ENCODE results near the gene TMEM43.
A peak's percentile ranks its signal among the peaks of the same experiment; 100 is the strongest.

TMEM43 gene

DNA sequence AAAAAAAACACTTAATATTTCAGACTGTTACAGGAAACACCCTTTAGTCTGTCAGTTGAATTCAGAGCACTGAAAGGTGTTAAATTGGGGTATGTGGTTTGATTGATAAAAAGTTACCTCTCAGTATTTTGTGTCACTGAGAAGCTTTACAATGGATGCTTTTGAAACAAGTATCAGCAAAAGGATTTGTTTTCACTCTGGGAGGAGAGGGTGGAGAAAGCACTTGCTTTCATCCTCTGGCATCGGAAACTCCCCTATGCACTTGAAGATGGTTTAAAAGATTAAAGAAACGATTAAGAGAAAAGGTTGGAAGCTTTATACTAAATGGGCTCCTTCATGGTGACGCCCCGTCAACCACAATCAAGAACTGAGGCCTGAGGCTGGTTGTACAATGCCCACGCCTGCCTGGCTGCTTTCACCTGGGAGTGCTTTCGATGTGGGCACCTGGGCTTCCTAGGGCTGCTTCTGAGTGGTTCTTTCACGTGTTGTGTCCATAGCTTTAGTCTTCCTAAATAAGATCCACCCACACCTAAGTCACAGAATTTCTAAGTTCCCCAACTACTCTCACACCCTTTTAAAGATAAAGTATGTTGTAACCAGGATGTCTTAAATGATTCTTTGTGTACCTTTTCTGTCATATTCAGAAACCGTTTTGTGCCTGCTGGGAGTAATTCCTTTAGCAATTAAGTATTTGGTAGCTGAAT is 17.9 kb downstream of the TMEM43 start:
- Histone ChIP-seq H3K4me2 (ENCODE audit: low read length) (no peak overlapping the region), H3K9ac (ENCODE audit: low read length) (no peak overlapping the region), H3K4me1 (ENCODE audit: low read length) (peaks cover 18% of the 10 kb centered on the region), H2AFZ (ENCODE audit: low read depth, low read length) (no peak overlapping the region), H3K27me3 (ENCODE audit: low read depth, low read length) (no peaks in the 10 kb centered on the region), H3K36me3 (replicated peaks; ENCODE audit: low read depth, low read length) (peaks cover 67% of the 10 kb centered on the region), H3K79me2 (ENCODE audit: low read length) (no peaks in the 10 kb centered on the region), H3K4me3 (ENCODE audit: low read length) (no peak overlapping the region), H3K27ac (ENCODE audit: low read length) (no peak overlapping the region), H3K9me3 (ENCODE audit: insufficient read depth, low read length) (no peaks in the 10 kb centered on the region), H4K20me1 (ENCODE audit: insufficient read depth, low read length) (peaks cover 7% of the 10 kb centered on the region)
- TF ChIP-seq EZH2phosphoT487 (IDR thresholded peaks at IDR 0.05; ENCODE audit: low read depth) (no peak), CTCF (IDR thresholded peaks at IDR 0.05; ENCODE audit: low read depth, low read length) (no peak)

DNA sequence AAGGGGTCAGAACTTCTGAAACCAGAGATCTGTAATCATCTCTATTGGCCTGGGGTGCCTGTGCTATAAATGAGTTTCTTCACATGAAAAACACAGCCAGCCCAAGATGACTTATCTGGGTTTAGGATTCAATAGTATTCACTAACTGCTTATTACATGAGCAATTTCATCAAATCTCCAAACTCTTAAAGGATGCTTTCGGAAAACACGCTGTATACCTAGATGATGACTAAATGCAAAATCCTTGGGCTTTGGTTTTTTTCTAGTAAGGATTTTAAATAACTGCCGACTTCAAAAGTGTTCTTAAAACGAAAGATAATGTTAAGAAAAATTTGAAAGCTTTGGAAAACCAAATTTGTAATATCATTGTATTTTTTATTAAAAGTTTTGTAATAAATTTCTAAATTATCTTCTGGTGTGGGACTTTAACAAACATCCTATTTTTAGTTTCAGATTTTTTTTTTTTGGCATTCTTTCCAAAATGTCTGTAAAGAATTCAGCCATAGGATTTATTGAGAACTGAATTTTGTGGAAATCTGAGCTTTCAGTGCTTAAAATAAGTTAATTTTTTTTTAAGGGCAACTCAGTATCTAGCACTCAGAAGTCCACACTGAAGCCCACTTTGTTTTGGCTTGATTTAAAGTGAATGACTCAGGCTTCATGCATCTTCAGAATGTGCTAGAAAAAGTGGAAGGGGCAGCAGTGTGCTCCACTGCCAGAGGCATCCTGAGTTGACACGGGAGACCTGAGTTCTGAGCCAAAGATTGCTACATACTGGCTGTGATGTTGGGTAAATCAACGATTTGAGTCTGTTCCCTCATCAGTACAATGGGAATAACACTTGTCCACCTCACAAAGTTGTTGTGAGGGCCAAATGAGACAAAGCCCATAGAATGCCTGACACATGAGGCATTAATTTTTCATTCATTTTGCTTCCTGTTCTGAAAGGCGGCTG is 18.7 kb downstream of the TMEM43 start:
- TF ChIP-seq CTCF (IDR thresholded peaks at IDR 0.05; ENCODE audit: low read depth, low read length) (no peak), EZH2phosphoT487 (IDR thresholded peaks at IDR 0.05; ENCODE audit: low read depth) (no peak)
- Histone ChIP-seq H3K4me2 (ENCODE audit: low read length) (peak overlapping the region; percentile 65), H3K9me3 (ENCODE audit: insufficient read depth, low read length) (no peaks in the 10 kb centered on the region), H3K27me3 (ENCODE audit: low read depth, low read length) (no peaks in the 10 kb centered on the region), H3K9ac (ENCODE audit: low read length) (no peak overlapping the region), H3K4me1 (ENCODE audit: low read length) (peaks cover 18% of the 10 kb centered on the region), H3K27ac (ENCODE audit: low read length) (peak overlapping the region; percentile 66), H4K20me1 (ENCODE audit: insufficient read depth, low read length) (peaks cover 7% of the 10 kb centered on the region), H2AFZ (ENCODE audit: low read depth, low read length) (no peak overlapping the region), H3K4me3 (ENCODE audit: low read length) (no peak overlapping the region), H3K36me3 (replicated peaks; ENCODE audit: low read depth, low read length) (peaks cover 64% of the 10 kb centered on the region), H3K79me2 (ENCODE audit: low read length) (no peaks in the 10 kb centered on the region)

GRCh38 chr3:14144423-14145075 is 19.7 kb downstream of the TMEM43 start:
- Histone ChIP-seq H4K20me1 (ENCODE audit: insufficient read depth, low read length) (peaks cover 7% of the 10 kb centered on the region), H3K27ac (ENCODE audit: low read length) (peak overlapping the region; percentile 66), H3K9ac (ENCODE audit: low read length) (no peak overlapping the region), H3K4me2 (ENCODE audit: low read length) (peak overlapping the region; percentile 65), H3K27me3 (ENCODE audit: low read depth, low read length) (no peaks in the 10 kb centered on the region), H3K36me3 (replicated peaks; ENCODE audit: low read depth, low read length) (peaks cover 58% of the 10 kb centered on the region), H3K9me3 (ENCODE audit: insufficient read depth, low read length) (no peaks in the 10 kb centered on the region), H3K4me1 (ENCODE audit: low read length) (peaks cover 18% of the 10 kb centered on the region), H2AFZ (ENCODE audit: low read depth, low read length) (no peak overlapping the region), H3K4me3 (ENCODE audit: low read length) (peak overlapping the region; percentile 23; the same call in 1 of the 2 replicates), H3K79me2 (ENCODE audit: low read length) (no peaks in the 10 kb centered on the region)
- TF ChIP-seq CTCF (IDR thresholded peaks at IDR 0.05; ENCODE audit: low read depth, low read length) (no peak), EZH2phosphoT487 (IDR thresholded peaks at IDR 0.05; ENCODE audit: low read depth) (no peak)
